SK-N-SH (cell line): Measurements from ENCODE around the gene SMYD3. TPM values are rescaled to one million over a fixed set of nuclear protein-coding genes. Genes with fewer than 3 reads are reported as not detected.

Experiments used
- CTCF ChIA-PET: fragments of 300-600, 350-600 bp; formaldehyde crosslinking; extraction: SDS; loops from one replicate; lab custom pipeline; 2021; lab: Yijun Ruan, JAX
- POLR2A ChIA-PET: fragments of 350-600 bp; sonication (Branson Sonifier 250); formaldehyde crosslinking; extraction: SDS; loops from one replicate; lab custom pipeline; 2020; ENCODE audit warnings: antibody characterized with exemption, inconsistent platforms; lab: Yijun Ruan, JAX
- DNase-seq: peaks from one replicate; pipeline ENCODE4 v3.0.0; 2012
- H2AFZ ChIP-seq: fragments of 200-600 bp; sonication (generic); 2 replicates; pipeline ENCODE4 v1.8.1; 2016; ENCODE audit warnings: antibody characterized with exemption, mild to moderate bottlenecking, low read depth
- H3F3A ChIP-seq: fragments of 200-600 bp; sonication (generic); replicated peaks from 2 replicates; pipeline ENCODE3; 2016; ENCODE audit warnings: antibody characterized with exemption, mild to moderate bottlenecking; ENCODE audit not compliant: insufficient read depth
- H3K27ac ChIP-seq, 2 experiments: fragments of 200-500 bp in 1 of 2; fragments of 200-600 bp in 1 of 2; sonication (Bioruptor generic) in 1 of 2; sonication (generic), shearing (Covaris generic) in 1 of 2; 2 replicates each; pipeline versions ENCODE4 v1.5.1 to v1.6.1; 2014 to 2016; ENCODE audit warnings: low read depth in 2 of 2, inconsistent platforms in 1 of 2, low read length in 1 of 2, mild to moderate bottlenecking in 1 of 2, mixed read lengths in 1 of 2
- H3K27me3 ChIP-seq: fragments of 200-600 bp; sonication (generic), shearing (Covaris generic); 2 replicates; pipeline ENCODE4 v1.6.1; 2016; ENCODE audit warnings: mixed run types; ENCODE audit not compliant: insufficient read depth
- H3K36me3 ChIP-seq, 2 experiments: fragments of 200-500 bp in 1 of 2; fragments of 200-600 bp in 1 of 2; sonication (Bioruptor generic) in 1 of 2; sonication (generic) in 1 of 2; replicated peaks in 1 of 2; 2 replicates each; pipeline versions ENCODE3 to v1.5.1; 2014 to 2016; ENCODE audit warnings: low read length in 1 of 2, mild to moderate bottlenecking in 1 of 2; ENCODE audit not compliant: insufficient read depth in 2 of 2, control insufficient read depth in 1 of 2
- H3K4me1 ChIP-seq, 2 experiments: fragments of 200-500 bp in 1 of 2; fragments of 200-600 bp in 1 of 2; sonication (Bioruptor generic) in 1 of 2; sonication (generic), shearing (Covaris generic) in 1 of 2; 2 replicates each; pipeline versions ENCODE4 v1.5.1 to v1.6.1; 2014 to 2016; ENCODE audit warnings: low read depth in 1 of 2, low read length in 1 of 2, mixed run types in 1 of 2; ENCODE audit not compliant: insufficient read depth in 2 of 2, control insufficient read depth in 1 of 2
- H3K4me2 ChIP-seq: fragments of 200-600 bp; sonication (generic), shearing (Covaris generic); 2 replicates; pipeline ENCODE4 v1.6.1; 2017; ENCODE audit warnings: mixed run types
- H3K4me3 ChIP-seq, 2 experiments: fragments of 200-500 bp in 1 of 2; fragments of 200-600 bp in 1 of 2; sonication (Bioruptor generic) in 1 of 2; sonication (generic), shearing (Covaris generic) in 1 of 2; 2 replicates each; pipeline versions ENCODE4 v1.5.1 to v1.8.1; 2014 to 2016; ENCODE audit warnings: low read depth in 2 of 2, inconsistent platforms in 1 of 2, low read length in 1 of 2, mild to moderate bottlenecking in 1 of 2, mixed read lengths in 1 of 2, moderate library complexity in 1 of 2
- H3K79me2 ChIP-seq: fragments of 200-600 bp; sonication (generic); 2 replicates; pipeline ENCODE4 v1.8.1; 2017; ENCODE audit warnings: mild to moderate bottlenecking; ENCODE audit not compliant: insufficient read depth
- H3K9ac ChIP-seq: fragments of 200-600 bp; sonication (generic); 2 replicates; pipeline ENCODE4 v1.6.1; 2017; ENCODE audit warnings: mixed run types
- H3K9me2 ChIP-seq: fragments of 200-600 bp; sonication (generic); 2 replicates; pipeline ENCODE4 v1.6.1; 2017; ENCODE audit warnings: mixed run types
- H3K9me3 ChIP-seq: fragments of 200-600 bp; sonication (generic); 2 replicates; pipeline ENCODE4 v1.6.1; 2017; ENCODE audit warnings: mixed run types, mild to moderate bottlenecking, moderate library complexity
- H4K20me1 ChIP-seq: fragments of 200-600 bp; sonication (generic); 2 replicates; pipeline ENCODE4 v1.6.1; 2017; ENCODE audit warnings: mild to moderate bottlenecking, mixed run types; ENCODE audit not compliant: insufficient read depth
- CHD2 ChIP-seq: fragments of 150-350 bp; IDR thresholded peaks from 2 replicates; pipeline ENCODE4 v1.6.1; 2018; ENCODE audit warnings: low read length; ENCODE audit not compliant: partially characterized antibody
- CTCF ChIP-seq: fragments of 200-600 bp; sonication (generic); IDR thresholded peaks from 2 replicates; pipeline ENCODE4 v1.6.1; 2017; ENCODE audit warnings: antibody characterized with exemption, mild to moderate bottlenecking, moderate library complexity
- EP300 ChIP-seq, 2 experiments: IDR thresholded peaks; 2 replicates each; pipeline versions ENCODE4 v1.4.0 to v1.6.1; 2012; ENCODE audit warnings: borderline replicate concordance in 1 of 2, low read depth in 1 of 2, low read length in 1 of 2
- EZH2phosphoT487 ChIP-seq: fragments of 200-600 bp; sonication (generic); IDR thresholded peaks from 2 replicates; pipeline ENCODE4 v1.6.1; 2017; ENCODE audit warnings: low read depth, mixed run types, mild to moderate bottlenecking, antibody characterized with exemption, moderate library complexity, borderline replicate concordance
- FOSL2 ChIP-seq: IDR thresholded peaks from 2 replicates; pipeline ENCODE4 v1.4.0; 2012; ENCODE audit warnings: low read depth, mild to moderate bottlenecking, moderate library complexity, borderline replicate concordance
- FOXJ3 ChIP-seq: sonication (generic); formaldehyde crosslinking; IDR thresholded peaks from 2 replicates; pipeline ENCODE4 v1.5.1; 2020; ENCODE audit warnings: mild to moderate bottlenecking, missing genetic modification reagents
- GABPA ChIP-seq: IDR thresholded peaks from 2 replicates; pipeline ENCODE4 v1.4.0; 2012; ENCODE audit warnings: low read depth, mild to moderate bottlenecking
- MEF2A ChIP-seq: IDR thresholded peaks from 2 replicates; pipeline ENCODE4 v1.4.0; 2012; ENCODE audit warnings: low read depth, borderline replicate concordance
- NFIC ChIP-seq: IDR thresholded peaks from 2 replicates; pipeline ENCODE4 v1.4.0; 2012; ENCODE audit warnings: borderline replicate concordance
- RAD21 ChIP-seq: IDR thresholded peaks from 2 replicates; pipeline ENCODE4 v1.6.1; 2012; ENCODE audit warnings: mild to moderate bottlenecking, low read length
- RCOR1 ChIP-seq: fragments of 150-350 bp; IDR thresholded peaks from 2 replicates; pipeline ENCODE4 v1.6.1; 2017; ENCODE audit warnings: antibody characterized with exemption, low read length
- RFX5 ChIP-seq: IDR thresholded peaks from 2 replicates; pipeline ENCODE4 v1.6.1; 2012; ENCODE audit warnings: mild to moderate bottlenecking, improper control_type of control experiment, low read length
- RXRA ChIP-seq: IDR thresholded peaks from 2 replicates; pipeline ENCODE4 v1.4.0; 2012; ENCODE audit warnings: low read depth, mild to moderate bottlenecking, borderline replicate concordance
- TAF1 ChIP-seq: IDR thresholded peaks from 2 replicates; pipeline ENCODE4 v1.6.1; 2012; ENCODE audit warnings: low read depth, mild to moderate bottlenecking, low read length, moderate library complexity, borderline replicate concordance
- TCF12 ChIP-seq: IDR thresholded peaks from 2 replicates; pipeline ENCODE4 v1.4.0; 2012
- TEAD4 ChIP-seq: IDR thresholded peaks from 2 replicates; pipeline ENCODE4 v1.4.0; 2012; ENCODE audit warnings: mild to moderate bottlenecking, borderline replicate concordance; ENCODE audit not compliant: insufficient read depth
- USF2 ChIP-seq: fragments of 150-350 bp; IDR thresholded peaks from 2 replicates; pipeline ENCODE4 v1.6.1; 2017; ENCODE audit warnings: antibody characterized with exemption, low read length, low read depth, borderline replicate concordance
- YY1 ChIP-seq: IDR thresholded peaks from 2 replicates; pipeline ENCODE4 v1.4.0; 2012; ENCODE audit warnings: low read depth, mild to moderate bottlenecking
- WGBS: methylation state at CpG from one replicate; pipeline ENCODE4 v1.1.6; 2017; ENCODE audit warnings: low lambda C conversion rate; 5-methylcytosine and 5-hydroxymethylcytosine counted together
- polyA plus RNA-seq, 3 experiments: library from polyadenylated mRNA; depleted of rRNA; stranded (reverse); fragments of >200 nt; gene quantifications; 2 replicates each; pipeline ENCODE4 v1.2.3, GENCODE V29; 2012

Gene SMYD3
- polyA plus RNA-seq, 1 of the 3 experiments (the other 2 are of a cell fraction): 31.4 TPM

GRCh38 chr1:245906207-245906606 lies 600.9 kb downstream of the SMYD3 start:
- H3F3A ChIP-seq: no peaks in the 10 kb centered on the region
- no peaks in the 10 kb centered on the region for H3K36me3 ChIP-seq
- H3K27ac ChIP-seq: no peak overlapping the region
- H4K20me1 ChIP-seq: no peaks in the 10 kb centered on the region
- H3K4me2 ChIP-seq: no peak overlapping the region
- H3K9ac ChIP-seq: no peak overlapping the region
- ChIA-PET POLR2A (no interaction called here), CTCF (interaction anchor here (2.6 kb wide), 1 partner anchor 17 kb away, joined by 5 read pairs; no protein-coding TSS in a partner anchor)
- H3K4me3 ChIP-seq: no peak overlapping the region
- no peaks in the 10 kb centered on the region for H3K79me2 ChIP-seq
- no peak for TF ChIP-seq RAD21
- TF ChIP-seq RXRA: no peak
- TF ChIP-seq GABPA: no peak
- TF ChIP-seq NFIC: no peak
- TF ChIP-seq USF2: no peak
- no peak for TF ChIP-seq TAF1
- WGBS: 96% methylated on average over 1 of the region's 1 CpG
- no peaks in the 10 kb centered on the region for H3K9me3 ChIP-seq
- no peak for DNase-seq
- H3K4me1 ChIP-seq: no peaks in the 10 kb centered on the region; a peak in 1 of 4 replicates
- no peaks in the 10 kb centered on the region for H3K27me3 ChIP-seq
- H2AFZ ChIP-seq: no peak overlapping the region
- no peaks in the 10 kb centered on the region for H3K9me2 ChIP-seq

GRCh38 chr1:245903851-245904250 lies 603.2 kb downstream of the SMYD3 start:
- H4K20me1 ChIP-seq: no peaks in the 10 kb centered on the region
- H3K9me3 ChIP-seq: no peaks in the 10 kb centered on the region
- 86% methylated on average over 3 of the region's 3 CpGs for WGBS
- DNase-seq: no peak
- no peak overlapping the region for H3K27ac ChIP-seq
- no peak overlapping the region for H3K4me3 ChIP-seq
- CTCF ChIA-PET: no interaction called here
- no peaks in the 10 kb centered on the region for H3F3A ChIP-seq
- TF ChIP-seq FOXJ3 (CRISPR knock-in tag) (no peak), EP300 (IDR thresholded peaks at IDR 0.05; ENCODE audit: borderline replicate concordance in 1 of 2, low read depth in 1 of 2, low read length in 1 of 2) (no peak), RCOR1 (no peak), EZH2phosphoT487 (no peak), CHD2 (no peak), RFX5 (no peak), USF2 (no peak), YY1 (no peak), MEF2A (no peak), FOSL2 (no peak), TCF12 (no peak), CTCF (no peak), TEAD4 (no peak)
- no peak overlapping the region for H3K9ac ChIP-seq
- H3K9me2 ChIP-seq: no peaks in the 10 kb centered on the region
- H3K36me3 ChIP-seq: no peaks in the 10 kb centered on the region
- H3K79me2 ChIP-seq: no peaks in the 10 kb centered on the region
- no peak overlapping the region for H2AFZ ChIP-seq
- no peaks in the 10 kb centered on the region for H3K27me3 ChIP-seq
- POLR2A ChIA-PET: no interaction called here
- no peak overlapping the region for H3K4me2 ChIP-seq
- H3K4me1 ChIP-seq: no peaks in the 10 kb centered on the region; a peak in 1 of 4 replicates
